Measurements from ENCODE around the gene PTPRN2.

Gene PTPRN2

DNA sequence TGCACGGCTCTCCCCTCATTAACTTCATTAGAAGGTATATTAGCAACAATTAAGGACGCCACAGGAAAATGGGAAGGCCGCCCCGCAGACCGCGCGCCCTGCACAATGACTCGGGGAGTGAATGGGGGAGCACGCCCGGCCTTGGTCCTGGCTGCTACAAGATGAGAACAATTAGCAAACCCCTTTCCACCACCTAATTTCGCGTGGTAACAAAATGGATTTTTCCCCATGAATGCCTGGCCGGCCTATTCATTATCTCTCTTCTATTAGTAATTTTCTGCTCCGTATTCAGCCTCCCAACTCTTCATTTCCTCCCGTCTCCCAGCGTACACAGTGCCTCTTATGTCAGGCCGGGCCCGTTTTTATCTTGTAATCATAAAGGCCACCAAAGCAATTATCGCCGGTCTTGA lies 903.9 kb downstream of the PTPRN2 start:
- no peak for DNase-seq (ENCODE audit: low read depth in 1 of 2, low spot score in 1 of 2)
- TF ChIP-seq JUND (IDR thresholded peaks at IDR 0.05; ENCODE audit: low read depth): no peak
- in situ Hi-C loops (cut with HindIII; ENCODE audit: low pct_unique_long_range_greater_than_20kb, low sequenced_read_pairs): no loop called here

- in situ Hi-C loops (cut with HindIII; ENCODE audit: low pct_unique_long_range_greater_than_20kb, low sequenced_read_pairs): no loop called here
- no peak for TF ChIP-seq JUND (IDR thresholded peaks at IDR 0.05; ENCODE audit: low read depth)
- DNase-seq (ENCODE audit: low read depth in 1 of 2, low spot score in 1 of 2): no peak
Observed at GRCh38 chr7:157682946-157683746, 904.5 kb downstream of the PTPRN2 start.

- in situ Hi-C loops (cut with HindIII; ENCODE audit: low pct_unique_long_range_greater_than_20kb, low sequenced_read_pairs): no loop called here
- TF ChIP-seq JUND (IDR thresholded peaks at IDR 0.05; ENCODE audit: low read depth): no peak
- DNase-seq (ENCODE audit: low read depth in 1 of 2, low spot score in 1 of 2): no peak
Observed at GRCh38 chr7:157682064-157682945, 905.3 kb downstream of the PTPRN2 start.

DNA sequence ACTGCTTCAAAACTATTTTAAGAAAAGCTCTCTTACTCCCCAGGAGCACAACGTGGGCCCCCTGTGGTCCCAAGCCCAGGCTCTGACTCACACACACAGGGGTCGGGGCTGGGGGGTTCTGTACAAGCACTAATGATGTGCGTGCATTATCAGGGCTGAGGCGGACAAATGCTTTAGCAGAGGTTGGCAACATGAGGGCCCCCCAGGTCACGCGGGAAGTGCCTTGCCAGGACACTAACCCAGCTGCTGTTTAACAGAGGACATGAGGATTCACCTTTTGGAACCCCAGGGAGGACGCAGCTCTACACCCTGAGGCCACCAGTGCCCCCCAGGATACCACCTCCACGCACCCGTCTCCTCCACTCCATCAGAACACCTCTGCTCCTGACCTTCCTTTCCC lies 908.0 kb downstream of the PTPRN2 start:
- in situ Hi-C loops (cut with HindIII; ENCODE audit: low pct_unique_long_range_greater_than_20kb, low sequenced_read_pairs): no loop called here
- TF ChIP-seq JUND (IDR thresholded peaks at IDR 0.05; ENCODE audit: low read depth): no peak
- no peak for DNase-seq (ENCODE audit: low read depth in 1 of 2, low spot score in 1 of 2)

DNA sequence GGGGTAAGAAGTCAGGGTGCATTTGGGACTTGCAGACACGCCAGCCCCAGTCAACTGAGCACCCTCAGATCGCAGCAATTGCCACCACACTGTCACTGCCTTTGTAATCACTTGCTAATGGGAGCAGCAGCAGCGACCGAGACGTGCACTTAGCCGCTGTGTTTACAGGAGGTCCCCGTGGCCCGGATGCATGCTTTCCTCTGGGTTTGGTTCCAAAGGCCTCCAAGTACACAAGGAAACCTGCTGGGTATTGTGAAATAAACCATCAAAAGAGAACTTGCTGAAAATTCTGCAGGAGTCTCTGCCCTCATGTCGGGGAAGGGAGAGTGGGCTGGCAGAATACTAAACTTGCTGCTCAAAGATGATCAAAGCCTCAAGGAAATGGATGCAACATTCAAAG lies 909.1 kb downstream of the PTPRN2 start:
- in situ Hi-C loops (cut with HindIII; ENCODE audit: low pct_unique_long_range_greater_than_20kb, low sequenced_read_pairs): no loop called here
- TF ChIP-seq JUND (IDR thresholded peaks at IDR 0.05; ENCODE audit: low read depth): no peak
- no peak for DNase-seq (ENCODE audit: low read depth in 1 of 2, low spot score in 1 of 2)

GRCh38 chr7:157676456-157677255 lies 911.0 kb downstream of the PTPRN2 start:
- DNase-seq (ENCODE audit: low read depth in 1 of 2, low spot score in 1 of 2): no peak
- in situ Hi-C loops (cut with HindIII; ENCODE audit: low pct_unique_long_range_greater_than_20kb, low sequenced_read_pairs): no loop called here
- no peak for TF ChIP-seq JUND (IDR thresholded peaks at IDR 0.05; ENCODE audit: low read depth)

DNA sequence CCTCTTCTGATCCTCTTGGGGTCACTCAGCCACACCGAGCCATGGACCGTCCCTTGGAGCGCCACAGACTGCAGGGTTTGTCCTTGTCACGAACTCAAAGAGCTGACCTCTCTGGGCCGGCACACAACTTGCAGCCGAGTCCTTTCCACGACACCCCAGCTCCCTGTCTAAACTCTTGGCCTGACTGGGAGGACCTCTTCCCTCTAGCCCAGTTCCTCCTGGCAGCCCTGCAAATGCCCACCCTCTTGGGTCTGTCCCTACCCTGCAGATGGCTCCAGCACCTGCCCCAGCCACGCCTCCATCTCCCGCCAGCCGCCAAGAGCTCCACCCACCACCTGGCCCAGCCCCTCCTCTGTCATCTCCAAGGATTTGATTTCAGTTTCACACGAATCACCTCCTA lies 911.6 kb downstream of the PTPRN2 start:
- DNase-seq (ENCODE audit: low read depth in 1 of 2, low spot score in 1 of 2): no peak
- in situ Hi-C loops (cut with HindIII; ENCODE audit: low pct_unique_long_range_greater_than_20kb, low sequenced_read_pairs): no loop called here
- no peak for TF ChIP-seq JUND (IDR thresholded peaks at IDR 0.05; ENCODE audit: low read depth)

GRCh38 chr7:157675427-157675927 lies 912.1 kb downstream of the PTPRN2 start:
- TF ChIP-seq JUND (IDR thresholded peaks at IDR 0.05; ENCODE audit: low read depth): no peak
- in situ Hi-C loops (cut with HindIII; ENCODE audit: low pct_unique_long_range_greater_than_20kb, low sequenced_read_pairs): no loop called here
- no peak for DNase-seq (ENCODE audit: low read depth in 1 of 2, low spot score in 1 of 2)

DNA sequence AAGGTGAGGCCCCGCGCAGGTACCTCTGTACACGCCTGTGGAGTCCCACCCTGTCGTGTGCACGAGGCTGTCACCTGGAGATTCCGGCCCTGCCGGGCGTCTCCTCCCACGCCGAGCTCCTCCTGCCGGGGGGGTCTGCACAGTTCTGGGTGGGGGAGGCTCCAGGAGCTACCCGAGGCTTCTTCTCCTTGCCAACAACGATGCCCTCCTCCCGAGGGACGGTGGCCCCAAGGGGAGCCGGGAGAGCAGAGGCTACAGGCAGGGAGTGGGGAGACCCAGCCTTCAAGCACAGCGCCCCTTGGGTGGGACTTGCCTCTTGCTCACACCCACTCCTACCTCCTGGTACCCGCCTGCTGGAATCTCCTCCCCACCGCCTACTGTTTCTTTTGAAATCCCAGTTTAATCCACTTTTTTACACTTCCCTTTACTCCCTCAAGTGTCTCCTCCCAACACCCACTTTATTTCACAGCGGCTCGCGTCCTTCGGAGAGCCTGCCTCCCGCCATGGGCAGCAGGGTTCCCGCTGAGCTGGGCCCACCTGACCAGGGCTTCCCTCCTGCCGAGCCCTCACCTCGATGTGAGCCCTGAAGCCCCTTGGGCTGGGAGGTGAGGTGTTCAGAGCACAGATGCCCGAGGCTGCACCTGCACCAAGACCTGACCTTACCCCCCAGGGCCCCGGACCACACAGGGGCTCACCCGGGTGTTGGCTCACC lies 912.8 kb downstream of the PTPRN2 start:
- no peak for DNase-seq (ENCODE audit: low read depth in 1 of 2, low spot score in 1 of 2)
- in situ Hi-C loops (cut with HindIII; ENCODE audit: low pct_unique_long_range_greater_than_20kb, low sequenced_read_pairs): no loop called here
- no peak for TF ChIP-seq JUND (IDR thresholded peaks at IDR 0.05; ENCODE audit: low read depth)

GRCh38 chr7:157674027-157674714 lies 913.5 kb downstream of the PTPRN2 start:
- no peak for TF ChIP-seq JUND (IDR thresholded peaks at IDR 0.05; ENCODE audit: low read depth)
- in situ Hi-C loops (cut with HindIII; ENCODE audit: low pct_unique_long_range_greater_than_20kb, low sequenced_read_pairs): no loop called here
- no peak for DNase-seq (ENCODE audit: low read depth in 1 of 2, low spot score in 1 of 2)

GRCh38 chr7:157673573-157673972 lies 914.0 kb downstream of the PTPRN2 start:
- no peak for DNase-seq (ENCODE audit: low read depth in 1 of 2, low spot score in 1 of 2)
- no peak for TF ChIP-seq JUND (IDR thresholded peaks at IDR 0.05; ENCODE audit: low read depth)
- in situ Hi-C loops (cut with HindIII; ENCODE audit: low pct_unique_long_range_greater_than_20kb, low sequenced_read_pairs): no loop called here

Measured in T47D (cell line).